Measurements from ENCODE around the gene ZFYVE21. TPM values are rescaled to one million over a fixed set of nuclear protein-coding genes. Genes with fewer than 3 reads are reported as not detected.

Gene ZFYVE21
- total RNA-seq, 1 experiment from 2014 or later: 31.3 TPM

- no TSS peak for BruUV-seq (replicated peaks)
- Histone ChIP-seq H3K79me2 (ENCODE audit: insufficient read depth, low read length) (no peaks in the 10 kb centered on the region), H3K36me3 (ENCODE audit: control insufficient read depth in 1 of 2, insufficient read depth in 2 of 2, low read length in 2 of 2) (peaks cover 2 to 4% of the 10 kb centered on the region in 2 experiments; a peak in 1 of 4 replicates), H2AFZ (ENCODE audit: low read depth, low read length, poor library complexity, severe bottlenecking) (no peak overlapping the region), H3K4me3 (replicated peaks in 1 of 2; ENCODE audit: low read depth in 1 of 2, low read length in 2 of 2) (no peak overlapping the region), H3K9me2 (ENCODE audit: insufficient read depth) (no peaks in the 10 kb centered on the region), H3K27ac (ENCODE audit: low read depth, low read length) (no peak overlapping the region), H3K9ac (ENCODE audit: low read length) (no peak overlapping the region), H4K20me1 (ENCODE audit: insufficient read depth) (no peaks in the 10 kb centered on the region), H3K4me1 (ENCODE audit: control insufficient read depth in 1 of 2, insufficient read depth in 2 of 2, low read length in 2 of 2) (no peaks in the 10 kb centered on the region), H3K4me2 (ENCODE audit: low read length) (no peak overlapping the region), H3K27me3 (ENCODE audit: insufficient read depth, low read length) (no peaks in the 10 kb centered on the region), H3K9me3 (ENCODE audit: control insufficient read depth in 1 of 2, insufficient read depth in 1 of 2, low read depth in 1 of 2, low read length in 2 of 2) (no peaks in the 10 kb centered on the region)
- POLR2A ChIA-PET: no interaction called here
- no peak for DNase-seq (ENCODE audit: low read depth, low spot score)
- CTCF ChIA-PET: no interaction called here
- intact Hi-C loops (cut with micrococcal nuclease): no loop called here
- TF ChIP-seq CTCF (IDR thresholded peaks at IDR 0.05 in 2 of 3, conservative IDR thresholded peaks at IDR 0.05 in 1 of 3; ENCODE audit: borderline replicate concordance in 1 of 3, insufficient read depth in 1 of 3, low read depth in 2 of 3, low read length in 2 of 3): no peak
- TF ChIP-seq SP1 (IDR thresholded peaks at IDR 0.05; ENCODE audit: low read depth): no peak
- TF ChIP-seq YY1 (IDR thresholded peaks at IDR 0.05; ENCODE audit: extremely low read depth, insufficient replicate concordance, low read depth, low read length): no peak
- TF ChIP-seq ZNF274 (IDR thresholded peaks at IDR 0.05; ENCODE audit: low read depth, low read length): no peak
- no peak for TF ChIP-seq EGR1 (IDR thresholded peaks at IDR 0.05; ENCODE audit: low read depth)
- no peak for TF ChIP-seq POLR2A (IDR thresholded peaks at IDR 0.05; ENCODE audit: borderline replicate concordance, extremely low read depth, insufficient read depth, insufficient read length)
- no peak for TF ChIP-seq ZFX (IDR thresholded peaks at IDR 0.05)
- no peak for TF ChIP-seq REST (IDR thresholded peaks at IDR 0.05; ENCODE audit: low read depth)
- TF ChIP-seq SIN3A (IDR thresholded peaks at IDR 0.05; ENCODE audit: low read depth): no peak
- no peak for TF ChIP-seq JUND (IDR thresholded peaks at IDR 0.05)
- TF ChIP-seq CEBPB (IDR thresholded peaks at IDR 0.05; ENCODE audit: low read depth): no peak
- no peak for TF ChIP-seq ATF3 (IDR thresholded peaks at IDR 0.05)
- no peak for TF ChIP-seq POLR2AphosphoS5 (IDR thresholded peaks at IDR 0.05; ENCODE audit: low read depth, low read length)
- TF ChIP-seq FOSL1 (IDR thresholded peaks at IDR 0.05; ENCODE audit: low read depth): no peak
- TF ChIP-seq SRF (IDR thresholded peaks at IDR 0.05; ENCODE audit: low read depth): no peak
- TF ChIP-seq EZH2phosphoT487 (IDR thresholded peaks at IDR 0.05; ENCODE audit: borderline replicate concordance): no peak
- TF ChIP-seq EZH2 (IDR thresholded peaks at IDR 0.05): no peak
- no peak for ATAC-seq
- RAD21 ChIA-PET (ENCODE audit: low non-redundant PET in 1 of 2, low total read pairs in 2 of 2, uncharacterized antibody in 2 of 2, unreplicated experiment in 2 of 2): no interaction called here
Measured at GRCh38 chr14:103758059-103758776, 42.6 kb downstream of the ZFYVE21 start.
